IMR-90 (cell line): ENCODE results near the gene SOST. TPM values are rescaled to one million over a fixed set of nuclear protein-coding genes. Genes with fewer than 3 reads are reported as not detected.

Source experiments
- ATAC-seq: fragments of 200-7000 bp; cut with Tn5 transposase; 2 replicates; pipeline ENCODE4 v1.9.1; 2020; ENCODE audit warnings: low read depth, mild to moderate bottlenecking, moderate library complexity
- BruUV-seq: library from RNA; stranded (reverse); fragments of 400-500 nt; replicated peaks from 2 replicates; lab custom pipeline; 2021; lab: Mats Ljungman, UMichigan
- CTCF ChIA-PET: fragments of 300-600 bp; formaldehyde crosslinking; extraction: SDS; loops from one replicate; lab custom pipeline; 2021; ENCODE audit warnings: antibody characterized with exemption; lab: Yijun Ruan, JAX
- POLR2A ChIA-PET: fragments of 300-600 bp; sonication (Branson Sonifier 250); formaldehyde crosslinking; loops from one replicate; lab custom pipeline; 2022; ENCODE audit warnings: antibody characterized with exemption; ENCODE audit not compliant: unreplicated experiment; lab: Charles Lee
- DNase-seq: peaks from one replicate; pipeline ENCODE4 v3.0.0; 2013
- H2AFZ ChIP-seq: replicated peaks from 2 replicates; pipeline ENCODE3; 2013; ENCODE audit warnings: low read length, mild to moderate bottlenecking; ENCODE audit not compliant: poor library complexity
- H2AK5ac ChIP-seq: 2 replicates; pipeline ENCODE4 v1.6.1; 2013; ENCODE audit warnings: low read depth, low read length, inconsistent platforms
- H2AK9ac ChIP-seq: replicated peaks from 2 replicates; pipeline ENCODE3; 2013; ENCODE audit warnings: mild to moderate bottlenecking, low read depth, low read length, moderate library complexity; ENCODE audit not compliant: poor library complexity
- H2BK120ac ChIP-seq: 2 replicates; pipeline ENCODE4 v1.6.1; 2013; ENCODE audit warnings: low read depth, low read length, inconsistent platforms
- H2BK15ac ChIP-seq: 3 replicates; pipeline ENCODE4 v1.6.1; 2013; ENCODE audit warnings: low read depth, low read length, inconsistent platforms
- H2BK20ac ChIP-seq: 2 replicates; pipeline ENCODE4 v1.6.1; 2013; ENCODE audit warnings: low read depth, mild to moderate bottlenecking, inconsistent platforms, low read length, moderate library complexity
- H2BK5ac ChIP-seq: 2 replicates; pipeline ENCODE4 v1.6.1; 2013; ENCODE audit warnings: mild to moderate bottlenecking, low read depth, low read length, inconsistent platforms; ENCODE audit not compliant: poor library complexity, severe bottlenecking
- H3K14ac ChIP-seq: replicated peaks from 2 replicates; pipeline ENCODE4 v1.6.1; 2013; ENCODE audit warnings: low read depth, low read length, inconsistent platforms
- H3K18ac ChIP-seq: 2 replicates; pipeline ENCODE4 v1.6.1; 2013; ENCODE audit warnings: low read depth, low read length, control low read depth
- H3K23ac ChIP-seq: 2 replicates; pipeline ENCODE4 v1.6.1; 2013; ENCODE audit warnings: low read depth, low read length, inconsistent platforms
- H3K27ac ChIP-seq: 2 replicates; pipeline ENCODE4 v1.5.1; 2013; ENCODE audit warnings: mild to moderate bottlenecking, control low read depth, low read length; ENCODE audit not compliant: insufficient read depth
- H3K27me3 ChIP-seq: 2 replicates; pipeline ENCODE4 v1.6.1; 2013; ENCODE audit warnings: low read length; ENCODE audit not compliant: control insufficient read depth, insufficient read depth
- H3K36me3 ChIP-seq: 2 replicates; pipeline ENCODE4 v1.6.1; 2013; ENCODE audit warnings: low read length, mixed read lengths; ENCODE audit not compliant: control insufficient read depth, insufficient read depth
- H3K4ac ChIP-seq: 2 replicates; pipeline ENCODE4 v1.6.1; 2013; ENCODE audit warnings: low read depth, low read length, inconsistent platforms
- H3K4me1 ChIP-seq: 2 replicates; pipeline ENCODE4 v1.6.1; 2013; ENCODE audit warnings: low read length, mixed read lengths; ENCODE audit not compliant: control insufficient read depth, insufficient read depth
- H3K4me2 ChIP-seq: 2 replicates; pipeline ENCODE4 v1.6.1; 2013; ENCODE audit warnings: low read depth, mild to moderate bottlenecking, control low read depth, low read length, moderate library complexity
- H3K4me3 ChIP-seq: 2 replicates; pipeline ENCODE4 v1.5.1; 2013; ENCODE audit warnings: low read depth, mild to moderate bottlenecking, control low read depth, low read length, moderate library complexity; ENCODE audit not compliant: insufficient read depth
- H3K56ac ChIP-seq: 2 replicates; pipeline ENCODE4 v1.6.1; 2013; ENCODE audit warnings: low read length, inconsistent platforms; ENCODE audit not compliant: insufficient read depth; ENCODE audit errors: extremely low read depth
- H3K79me1 ChIP-seq, 2 experiments: 2 replicates each; pipeline ENCODE4 v1.6.1; 2013; ENCODE audit warnings: low read length in 2 of 2, inconsistent platforms in 1 of 2, low read depth in 1 of 2
- H3K9ac ChIP-seq: 2 replicates; pipeline ENCODE4 v1.6.1; 2013; ENCODE audit warnings: low read depth, low read length, control low read depth
- H3K9me1 ChIP-seq: 2 replicates; pipeline ENCODE4 v1.6.1; 2013; ENCODE audit warnings: low read length, inconsistent platforms; ENCODE audit not compliant: insufficient read depth
- H3K9me3 ChIP-seq: 2 replicates; pipeline ENCODE4 v1.6.1; 2013; ENCODE audit warnings: low read length; ENCODE audit not compliant: control insufficient read depth, insufficient read depth
- H4K20me1 ChIP-seq: 2 replicates; pipeline ENCODE4 v1.6.1; 2013; ENCODE audit warnings: low read length, inconsistent platforms; ENCODE audit not compliant: insufficient read depth
- H4K5ac ChIP-seq: 2 replicates; pipeline ENCODE4 v1.6.1; 2013; ENCODE audit warnings: mild to moderate bottlenecking, low read depth, low read length, control low read depth
- H4K8ac ChIP-seq, 2 experiments: 2 replicates each; pipeline ENCODE4 v1.6.1; 2013; ENCODE audit warnings: low read depth in 2 of 2, low read length in 2 of 2, control low read depth in 1 of 2, inconsistent platforms in 1 of 2
- H4K91ac ChIP-seq: 2 replicates; pipeline ENCODE4 v1.6.1; 2013; ENCODE audit warnings: low read depth, low read length, inconsistent platforms; ENCODE audit not compliant: insufficient read depth
- CEBPB ChIP-seq: IDR thresholded peaks from 2 replicates; pipeline ENCODE4 v1.6.1; 2012; ENCODE audit warnings: low read depth, low read length, improper control_type of control experiment
- CHD1 ChIP-seq: IDR thresholded peaks from 2 replicates; pipeline ENCODE4 v1.6.1; 2012; ENCODE audit warnings: low read depth, low read length, improper control_type of control experiment
- ELK1 ChIP-seq: fragments of 150-350 bp; IDR thresholded peaks from 2 replicates; pipeline ENCODE4 v1.6.1; 2016; ENCODE audit warnings: low read depth, mild to moderate bottlenecking, low read length, moderate library complexity, borderline replicate concordance
- POLR2A ChIP-seq: IDR thresholded peaks from 2 replicates; pipeline ENCODE4 v1.6.1; 2012; ENCODE audit warnings: mild to moderate bottlenecking, low read depth, low read length
- WGBS, 2 experiments: methylation state at CpG; one replicate each; pipeline versions ENCODE4 v1.1.5 to v1.1.7; 2013; ENCODE audit warnings: missing lambda C conversion rate in 2 of 2; ENCODE audit not compliant: insufficient read length in 1 of 2; ENCODE audit errors: extremely low coverage in 2 of 2; 5-methylcytosine and 5-hydroxymethylcytosine counted together
- dilution Hi-C: fragments of 300-500 bp; cut with HindIII; formaldehyde crosslinking; loops from one replicate; pipeline ENCODE4 v1.14.3; 2018; ENCODE audit warnings: low sequenced_read_pairs; ENCODE audit not compliant: unreplicated experiment
- in situ Hi-C: fragments of 300-500 bp; cut with MboI; formaldehyde crosslinking; loops from 3 replicates; pipeline ENCODE4 v1.14.3; 2019; ENCODE audit warnings: low sequenced_read_pairs, inconsistent platforms, mixed read lengths
- intact Hi-C: fragments of 100-400 bp; cut with micrococcal nuclease; formaldehyde crosslinking; loops from 2 replicates; pipeline ENCODE4 v1.10.0; 2022
- polyA plus RNA-seq, 3 experiments: library from polyadenylated mRNA; depleted of rRNA; stranded (reverse); fragments of >200 nt; gene quantifications; 2 replicates each; pipeline ENCODE4 v1.2.3, GENCODE V29; 2012; ENCODE audit warnings: low replicate concordance in 1 of 3
- total RNA-seq: library from RNA; depleted of rRNA; stranded (reverse); fragments of >200 nt; gene quantifications from 2 replicates; pipeline ENCODE4 v1.2.3, GENCODE V29; 2012

Gene SOST
- total and polyA plus RNA-seq, 2 of the 4 experiments (the other 2 are of a cell fraction), result not detected

- Histone ChIP-seq H3K36me3 (no peaks in the 10 kb centered on the region), H2BK120ac (no peak overlapping the region), H2BK15ac (no peak overlapping the region), H3K4me3 (no peak overlapping the region), H3K4ac (no peak overlapping the region), H3K18ac (no peak overlapping the region), H4K8ac (no peak overlapping the region), H2BK5ac (no peak overlapping the region), H3K79me1 (no peaks in the 10 kb centered on the region), H2BK20ac (no peak overlapping the region), H3K56ac (no peak overlapping the region), H3K4me2 (no peak overlapping the region), H2AK5ac (no peak overlapping the region), H3K4me1 (peaks cover 5% of the 10 kb centered on the region), H3K9ac (no peak overlapping the region), H2AFZ (no peak overlapping the region), H3K23ac (no peak overlapping the region), H4K91ac (no peak overlapping the region), H4K5ac (no peak overlapping the region), H3K9me1 (peaks cover 10% of the 10 kb centered on the region; the same call in 1 of the 2 replicates), H3K14ac (no peak overlapping the region), H4K20me1 (no peaks in the 10 kb centered on the region), H2AK9ac (no peak overlapping the region), H3K9me3 (no peaks in the 10 kb centered on the region), H3K27ac (no peak overlapping the region), H3K27me3 (no peaks in the 10 kb centered on the region)
- 50% methylated on average over 1 of the region's 5 CpGs; no CpG with 5 or more reads in 1 of the 2 experiments for WGBS, 2 experiments
- in situ Hi-C loops, result no loop called here
- dilution Hi-C loops, result no loop called here
- no TSS peak for BruUV-seq
- POLR2A ChIA-PET, result no interaction called here
- TF ChIP-seq CHD1 (no peak), CEBPB (no peak), ELK1 (no peak), POLR2A (no peak)
- intact Hi-C loops, result no loop called here
- CTCF ChIA-PET, result no interaction called here
- ATAC-seq (no peak), DNase-seq (no peak)
These were observed 40.0 kb downstream of the SOST start for GRCh38 chr17:43718544-43718943.
